H1 (cell line): Measurements from ENCODE around the gene PSG1. TPM values are rescaled to one million over a fixed set of nuclear protein-coding genes. Genes with fewer than 3 reads are reported as not detected.

Source experiments
- CTCF ChIA-PET: fragments of 300-600 bp; sonication (Branson Sonifier 250); formaldehyde crosslinking; loops from one replicate; lab custom pipeline; 2021; ENCODE audit not compliant: partially characterized antibody; lab: Charles Lee
- POLR2A ChIA-PET: fragments of 300-600 bp; sonication (Branson Sonifier 250); formaldehyde crosslinking; loops from one replicate; lab custom pipeline; 2021; ENCODE audit warnings: inconsistent platforms; ENCODE audit not compliant: partially characterized antibody; lab: Charles Lee
- DNase-seq, 2 experiments: peaks; one replicate each; pipeline versions ENCODE4 v3.0.0 to v3.0.0-alpha.2; 2010 to 2022; ENCODE audit warnings: low spot score in 2 of 2, low read depth in 1 of 2, mixed read lengths in 1 of 2
- FAIRE-seq: peaks from 2 replicates; lab custom pipeline; 2011; peaks lifted over from hg19 to GRCh38; lab: Jason Lieb, UNC
- H2AFZ ChIP-seq: 2 replicates; pipeline ENCODE4 v1.8.1; 2012; ENCODE audit warnings: low read length, inconsistent platforms
- H2AK5ac ChIP-seq: 2 replicates; pipeline ENCODE4 v1.6.1; 2013; ENCODE audit warnings: low read depth, low read length
- H2BK120ac ChIP-seq: replicated peaks from 2 replicates; pipeline ENCODE3; 2013; ENCODE audit warnings: low read depth, low read length, inconsistent platforms
- H2BK12ac ChIP-seq: 2 replicates; pipeline ENCODE4 v1.6.1; 2013; ENCODE audit warnings: low read depth, low read length
- H2BK15ac ChIP-seq: 2 replicates; pipeline ENCODE4 v1.6.1; 2013; ENCODE audit warnings: low read length
- H2BK20ac ChIP-seq: 2 replicates; pipeline ENCODE4 v1.6.1; 2013; ENCODE audit warnings: low read length
- H2BK5ac ChIP-seq: 2 replicates; pipeline ENCODE4 v1.6.1; 2013; ENCODE audit warnings: low read depth, low read length
- H3K14ac ChIP-seq: 2 replicates; pipeline ENCODE4 v1.6.1; 2013; ENCODE audit warnings: inconsistent platforms; ENCODE audit not compliant: insufficient read length
- H3K18ac ChIP-seq: 2 replicates; pipeline ENCODE4 v1.6.1; 2013; ENCODE audit warnings: low read length; ENCODE audit errors: extremely low read depth
- H3K23ac ChIP-seq: 2 replicates; pipeline ENCODE4 v1.6.1; 2013; ENCODE audit warnings: inconsistent platforms; ENCODE audit not compliant: insufficient read length
- H3K23me2 ChIP-seq: 2 replicates; pipeline ENCODE4 v1.6.1; 2013; ENCODE audit warnings: low read depth, low read length
- H3K27ac ChIP-seq: 2 replicates; pipeline ENCODE4 v1.6.1; 2011; ENCODE audit warnings: low read depth, low read length, inconsistent platforms
- H3K27me3 ChIP-seq, 4 experiments: replicated peaks in 1 of 4; 1 replicate in 1 of 4; 2 replicates in 3 of 4; pipeline versions ENCODE4 v1.6.1 to v1.8.1; 2011 to 2013; ENCODE audit warnings: low read length in 3 of 4, mild to moderate bottlenecking in 3 of 4, inconsistent platforms in 2 of 4, mixed read lengths in 2 of 4, moderate library complexity in 1 of 4; ENCODE audit not compliant: control insufficient read depth in 3 of 4, insufficient read depth in 3 of 4; ENCODE audit errors: extremely low read depth in 1 of 4
- H3K36me3 ChIP-seq, 4 experiments: 2 replicates each; pipeline versions ENCODE4 v1.6.1 to v1.8.1; 2011 to 2013; ENCODE audit warnings: mild to moderate bottlenecking in 4 of 4, low read length in 3 of 4, moderate library complexity in 2 of 4, control low read depth in 1 of 4, inconsistent platforms in 1 of 4; ENCODE audit not compliant: insufficient read depth in 4 of 4, control insufficient read depth in 2 of 4
- H3K4ac ChIP-seq: replicated peaks from 2 replicates; pipeline ENCODE3; 2013; ENCODE audit warnings: low read length, low read depth, mixed read lengths, inconsistent platforms; ENCODE audit not compliant: insufficient read length
- H3K4me1 ChIP-seq, 4 experiments: replicated peaks in 1 of 4; 1 replicate in 1 of 4; 2 replicates in 3 of 4; pipeline versions ENCODE4 v1.6.1 to v1.8.1; 2011 to 2013; ENCODE audit warnings: low read length in 3 of 4, inconsistent platforms in 2 of 4, mixed read lengths in 1 of 4; ENCODE audit not compliant: insufficient read depth in 4 of 4, control insufficient read depth in 3 of 4
- H3K4me2 ChIP-seq, 2 experiments: 2 replicates each; pipeline versions ENCODE4 v1.6.1 to v1.8.1; 2011 to 2013; ENCODE audit warnings: low read depth in 2 of 2, low read length in 2 of 2, control low read depth in 1 of 2, inconsistent platforms in 1 of 2, mild to moderate bottlenecking in 1 of 2; ENCODE audit not compliant: insufficient read depth in 1 of 2
- H3K4me3 ChIP-seq, 4 experiments: fragments of 200-600, 300-600 bp in 1 of 4; sonication (generic), shearing (Covaris generic), sonication (Bioruptor Twin) in 1 of 4; 2 replicates each; pipeline versions ENCODE4 v1.5.1 to v1.8.1; 2011 to 2016; ENCODE audit warnings: low read length in 4 of 4, low read depth in 3 of 4, control low read depth in 2 of 4, inconsistent platforms in 2 of 4, mild to moderate bottlenecking in 2 of 4, mixed read lengths in 1 of 4, moderate library complexity in 1 of 4; ENCODE audit not compliant: insufficient read depth in 2 of 4; ENCODE audit errors: extremely low read depth in 1 of 4
- H3K56ac ChIP-seq: replicated peaks from 2 replicates; pipeline ENCODE3; 2013; ENCODE audit warnings: low read depth, mild to moderate bottlenecking, mixed read lengths, low read length, inconsistent platforms; ENCODE audit not compliant: insufficient read length
- H3K79me1 ChIP-seq: 2 replicates; pipeline ENCODE4 v1.6.1; 2013; ENCODE audit warnings: low read depth, low read length, control low read depth
- H3K79me2 ChIP-seq, 2 experiments: 2 replicates each; pipeline versions ENCODE4 v1.6.1 to v1.8.1; 2012 to 2013; ENCODE audit warnings: low read length in 2 of 2, mild to moderate bottlenecking in 2 of 2, inconsistent platforms in 1 of 2; ENCODE audit not compliant: insufficient read depth in 2 of 2, control insufficient read depth in 1 of 2
- H3K9ac ChIP-seq, 4 experiments: replicated peaks in 1 of 4; 1 replicate in 1 of 4; 2 replicates in 3 of 4; pipeline versions ENCODE4 v1.6.1 to v1.8.1; 2011 to 2013; ENCODE audit warnings: low read depth in 3 of 4, low read length in 3 of 4, control low read depth in 2 of 4, mild to moderate bottlenecking in 2 of 4, moderate library complexity in 2 of 4, inconsistent platforms in 1 of 4; ENCODE audit errors: extremely low read depth in 1 of 4
- H3K9me3 ChIP-seq, 2 experiments: 2 replicates each; pipeline versions ENCODE4 v1.6.1 to v1.8.1; 2012 to 2013; ENCODE audit warnings: mild to moderate bottlenecking in 2 of 2, moderate library complexity in 2 of 2, control low read depth in 1 of 2, inconsistent platforms in 1 of 2, low read depth in 1 of 2, low read length in 1 of 2, mixed read lengths in 1 of 2; ENCODE audit not compliant: insufficient read depth in 2 of 2
- H4K20me1 ChIP-seq, 2 experiments: replicated peaks in 1 of 2; 2 replicates each; pipeline versions ENCODE3 to v1.8.1; 2011 to 2013; ENCODE audit warnings: inconsistent platforms in 2 of 2, low read length in 2 of 2, mild to moderate bottlenecking in 1 of 2; ENCODE audit not compliant: insufficient read depth in 2 of 2, control insufficient read depth in 1 of 2
- H4K5ac ChIP-seq: 2 replicates; pipeline ENCODE4 v1.6.1; 2013; ENCODE audit warnings: low read length, low read depth, mixed read lengths, inconsistent platforms; ENCODE audit not compliant: insufficient read length
- H4K8ac ChIP-seq: 2 replicates; pipeline ENCODE4 v1.8.0; 2013; ENCODE audit warnings: mild to moderate bottlenecking, moderate library complexity, low read length, inconsistent platforms; ENCODE audit not compliant: insufficient read depth; ENCODE audit errors: extremely low read depth
- H4K91ac ChIP-seq: replicated peaks from 2 replicates; pipeline ENCODE3; 2013; ENCODE audit warnings: low read length, mixed read lengths, inconsistent platforms; ENCODE audit not compliant: insufficient read length
- ATF3 ChIP-seq: IDR thresholded peaks from 2 replicates; pipeline ENCODE4 v1.6.1; 2011; ENCODE audit warnings: low read depth, mild to moderate bottlenecking, low read length; ENCODE audit not compliant: insufficient read depth
- CHD2 ChIP-seq: IDR thresholded peaks from 2 replicates; pipeline ENCODE4 v1.6.1; 2012; ENCODE audit warnings: low read length, improper control_type of control experiment
- EZH2 ChIP-seq: fragments of 200-600 bp; sonication (generic); IDR thresholded peaks from 2 replicates; pipeline ENCODE4 v1.7.1; 2012; ENCODE audit warnings: low read depth, mild to moderate bottlenecking, moderate library complexity, low read length, inconsistent platforms; ENCODE audit not compliant: severe bottlenecking
- FOSL1 ChIP-seq: IDR thresholded peaks from 2 replicates; pipeline ENCODE4 v1.6.1; 2011; ENCODE audit warnings: mild to moderate bottlenecking, low read depth, low read length, moderate library complexity; ENCODE audit not compliant: insufficient read depth
- NRF1 ChIP-seq: IDR thresholded peaks from 2 replicates; pipeline ENCODE4 v1.6.1; 2011; ENCODE audit warnings: mild to moderate bottlenecking, low read depth, low read length, improper control_type of control experiment
- POU5F1 ChIP-seq: IDR thresholded peaks from 2 replicates; pipeline ENCODE4 v1.6.1; 2011; ENCODE audit warnings: low read depth, mild to moderate bottlenecking, low read length, moderate library complexity
- RNF2 ChIP-seq: fragments of 200-900, 300-1000 bp; sonication (generic); IDR thresholded peaks from 2 replicates; pipeline ENCODE4 v1.7.1; 2016; ENCODE audit warnings: borderline replicate concordance, low read depth, mild to moderate bottlenecking, antibody characterized with exemption, low read length; ENCODE audit not compliant: poor library complexity, severe bottlenecking; ENCODE audit errors: missing control alignments
- SAP30 ChIP-seq: fragments of 300-600 bp; sonication (generic); IDR thresholded peaks from 2 replicates; pipeline ENCODE4 v1.7.1; 2012; ENCODE audit warnings: low read length, moderate library complexity, mild to moderate bottlenecking, inconsistent platforms; ENCODE audit not compliant: insufficient read depth, insufficient replicate concordance
- SIRT6 ChIP-seq: IDR thresholded peaks from one replicate; pipeline ENCODE4 v1.7.1; 2012; ENCODE audit warnings: low read length, inconsistent platforms
- SP4 ChIP-seq: IDR thresholded peaks from 2 replicates; pipeline ENCODE4 v1.6.1; 2012; ENCODE audit warnings: low read length, inconsistent platforms
- WGBS, 2 experiments: shearing (Covaris generic) in 1 of 2; methylation state at CpG; one replicate each; pipeline versions ENCODE4 v1.1.6 to v1.1.7; 2013 to 2015; ENCODE audit warnings: low lambda C conversion rate in 2 of 2, mixed read lengths in 2 of 2, inconsistent platforms in 1 of 2, low coverage in 1 of 2, missing lambda C conversion rate in 1 of 2; ENCODE audit not compliant: insufficient replicate concordance in 2 of 2, insufficient coverage in 1 of 2, insufficient read length in 1 of 2; ENCODE audit errors: extremely low coverage in 1 of 2, missing lambda C conversion rate in 1 of 2; 5-methylcytosine and 5-hydroxymethylcytosine counted together
- polyA plus RNA-seq, 7 experiments: library from polyadenylated mRNA; depleted of rRNA in 3 of 7; stranded (reverse) in 5 of 7; unstranded in 2 of 7; fragments of >200 nt in 5 of 7; fragments of 200-250 nt in 2 of 7; gene quantifications; 1 replicate in 5 of 7; 2 replicates in 1 of 7; 4 replicates in 1 of 7; pipeline versions ENCODE4 v1.2.1 to v1.2.3, GENCODE V29; 2011 to 2013; ENCODE audit warnings: missing spikeins in 2 of 7, mixed read lengths in 2 of 7
- total RNA-seq: library from RNA; stranded (reverse); fragmentation: NEBNext Ultra II Directional; extraction: Animal tissue kit (Norgen Biotek cat#: 25700); gene quantifications from 2 replicates; pipeline ENCODE4 v1.2.1, GENCODE V29; 2021

PSG1 gene
- total and polyA plus RNA-seq, 2 of the 8 experiments (the other 6 are each of a cell fraction or from before 2014, with no cell fraction given): not detected

- no peaks in the 10 kb centered on the region for H3K4me1 ChIP-seq
- no peak overlapping the region for H4K91ac ChIP-seq
- H3K14ac ChIP-seq: no peak overlapping the region
- H3K79me2 ChIP-seq: no peaks in the 10 kb centered on the region
- DNase-seq (no peak), FAIRE-seq (no peak)
- no peak overlapping the region for H2BK20ac ChIP-seq
- peaks cover 15 to 53% of the 10 kb centered on the region in 2 experiments; a peak in 3 of 4 replicates for H3K9me3 ChIP-seq
- H2AFZ ChIP-seq: no peak overlapping the region
- H3K4ac ChIP-seq: no peak overlapping the region
- no peak overlapping the region for H2BK12ac ChIP-seq
- no peak overlapping the region for H2BK15ac ChIP-seq
- no peak overlapping the region for H3K18ac ChIP-seq
- 62% methylated on average over 5 of the region's 5 CpGs; no CpG with 5 or more reads in 1 of the 2 experiments for WGBS, 2 experiments
- TF ChIP-seq SP4 (no peak), SAP30 (no peak), NRF1 (no peak), ATF3 (no peak), EZH2 (no peak), RNF2 (no peak), POU5F1 (no peak), FOSL1 (no peak), SIRT6 (no peak), CHD2 (no peak)
- no peak overlapping the region for H3K23ac ChIP-seq
- H2AK5ac ChIP-seq: no peak overlapping the region
- no peak overlapping the region for H3K4me3 ChIP-seq
- no peak overlapping the region for H2BK5ac ChIP-seq
- H3K4me2 ChIP-seq: no peak overlapping the region
- H3K56ac ChIP-seq: no peak overlapping the region
- H3K79me1 ChIP-seq: no peaks in the 10 kb centered on the region
- H4K20me1 ChIP-seq: no peaks in the 10 kb centered on the region
- H2BK120ac ChIP-seq: no peak overlapping the region
- ChIA-PET POLR2A (no interaction called here), CTCF (no interaction called here)
- H4K8ac ChIP-seq: no peak overlapping the region
- no peaks in the 10 kb centered on the region for H3K27me3 ChIP-seq
- H3K23me2 ChIP-seq: no peaks in the 10 kb centered on the region
- H3K9ac ChIP-seq: no peak overlapping the region
- no peak overlapping the region for H3K27ac ChIP-seq
- H4K5ac ChIP-seq: no peak overlapping the region
- H3K36me3 ChIP-seq: no peaks in the 10 kb centered on the region
These were observed 22.0 kb downstream of the PSG1 start for GRCh38 chr19:42857544-42857867.
